Peyer's patch (tissue), 4 donors: ENCODE measurements around the gene CARMIL3.

ENCODE experiments used
- POLR2A ChIP-seq, 2 donors: fragments of 450-650 bp; IDR thresholded peaks; one replicate each; pipeline ENCODE4 v1.5.1; 2017; ENCODE audit warnings: antibody characterized with exemption in 2 of 2, mild to moderate bottlenecking in 2 of 2, moderate library complexity in 2 of 2
- TF ChIP-seq, protein P1 (sequence below), 6 experiments: fragments of 450-650 bp in 4 of 6; fragments of 200-600 bp in 2 of 6; sonication (generic) in 1 of 6; IDR thresholded peaks; one replicate each; pipeline ENCODE4 v1.5.1; 2017 to 2019; ENCODE audit warnings: antibody characterized with exemption in 6 of 6, mild to moderate bottlenecking in 3 of 6, moderate library complexity in 1 of 6

DNA sequence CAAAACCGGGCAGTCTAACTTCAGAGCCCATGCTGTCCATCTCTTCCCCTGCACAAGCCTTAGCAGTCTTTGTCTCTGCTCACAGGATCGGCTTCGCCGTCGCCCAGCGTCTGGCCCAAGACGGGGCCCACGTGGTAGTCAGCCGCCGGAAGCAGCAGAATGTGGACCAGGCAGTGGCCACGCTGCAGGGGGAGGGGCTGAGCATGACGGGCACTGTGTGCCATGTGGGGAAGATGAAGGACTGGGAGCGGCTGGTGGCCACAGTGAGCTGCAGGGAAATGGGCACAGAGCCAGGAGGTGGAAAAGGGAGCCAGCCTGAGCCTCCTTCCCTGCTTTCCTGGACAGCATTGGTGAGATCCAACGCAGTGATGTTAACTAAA, 14.2 kb upstream of the CARMIL3 start:
- TF ChIP-seq, protein P1, sequence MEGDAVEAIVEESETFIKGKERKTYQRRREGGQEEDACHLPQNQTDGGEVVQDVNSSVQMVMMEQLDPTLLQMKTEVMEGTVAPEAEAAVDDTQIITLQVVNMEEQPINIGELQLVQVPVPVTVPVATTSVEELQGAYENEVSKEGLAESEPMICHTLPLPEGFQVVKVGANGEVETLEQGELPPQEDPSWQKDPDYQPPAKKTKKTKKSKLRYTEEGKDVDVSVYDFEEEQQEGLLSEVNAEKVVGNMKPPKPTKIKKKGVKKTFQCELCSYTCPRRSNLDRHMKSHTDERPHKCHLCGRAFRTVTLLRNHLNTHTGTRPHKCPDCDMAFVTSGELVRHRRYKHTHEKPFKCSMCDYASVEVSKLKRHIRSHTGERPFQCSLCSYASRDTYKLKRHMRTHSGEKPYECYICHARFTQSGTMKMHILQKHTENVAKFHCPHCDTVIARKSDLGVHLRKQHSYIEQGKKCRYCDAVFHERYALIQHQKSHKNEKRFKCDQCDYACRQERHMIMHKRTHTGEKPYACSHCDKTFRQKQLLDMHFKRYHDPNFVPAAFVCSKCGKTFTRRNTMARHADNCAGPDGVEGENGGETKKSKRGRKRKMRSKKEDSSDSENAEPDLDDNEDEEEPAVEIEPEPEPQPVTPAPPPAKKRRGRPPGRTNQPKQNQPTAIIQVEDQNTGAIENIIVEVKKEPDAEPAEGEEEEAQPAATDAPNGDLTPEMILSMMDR (IDR thresholded peaks at IDR 0.05): no peak
- TF ChIP-seq POLR2A (IDR thresholded peaks at IDR 0.05): no peak
